ENCODE results near the gene PRKN.

- TF ChIP-seq EZH2 (IDR thresholded peaks at IDR 0.05; ENCODE audit: insufficient read depth, poor library complexity, severe bottlenecking) = no peak
- no peak for TF ChIP-seq EZH2phosphoT487 (IDR thresholded peaks at IDR 0.05; ENCODE audit: insufficient read depth, low read depth)
Observed at GRCh38 chr6:161575523-161576254, 1151.9 kb downstream of the PRKN start.
